GM20000 (cell line): ENCODE measurements around the gene PLAAT4.

ENCODE experiments used
- DNase-seq: peaks from one replicate; pipeline ENCODE4 v3.0.0; 2012; ENCODE audit warnings: low spot score
- CTCF ChIP-seq: IDR thresholded peaks from 2 replicates; pipeline ENCODE4 v1.5.1; 2012; ENCODE audit warnings: mild to moderate bottlenecking, control low read depth; ENCODE audit errors: extremely low read depth, missing control alignments

The PLAAT4 gene

GRCh38 chr11:63536669-63537292 is at the start of gene PLAAT4:
Gene PLAAT4, plus strand, starts transcription at chr11:63536808. Its CDS starts 61 bp downstream, at chr11:63536869.
- TF ChIP-seq CTCF, result no peak
- DNase-seq, result peak; percentile 68

GRCh38 chr11:63488789-63489188 is 47.8 kb upstream of the PLAAT4 start:
- no peak for TF ChIP-seq CTCF
- no peak for DNase-seq

- no peak for TF ChIP-seq CTCF
- no peak for DNase-seq
Measured at GRCh38 chr11:63489879-63490278, 46.7 kb upstream of the PLAAT4 start.

- no peak for TF ChIP-seq CTCF
- no peak for DNase-seq
Measured at GRCh38 chr11:63490551-63491239, 45.9 kb upstream of the PLAAT4 start, which contains the start of gene PLAAT5. Gene PLAAT5, minus strand, starts transcription at chr11:63491167. Its CDS starts 133 bp downstream, at chr11:63491034.

- no peak for TF ChIP-seq CTCF
- DNase-seq, result no peak
Measured at GRCh38 chr11:63491240-63491587, 45.4 kb upstream of the PLAAT4 start.

- no peak for DNase-seq
Measured at GRCh38 chr11:63491636-63492372, 44.8 kb upstream of the PLAAT4 start.

More at GRCh38 chr11:63491636-63492372, 44.8 kb upstream of the PLAAT4 start:
- TF ChIP-seq CTCF, result no peak
